SK-N-SH (cell line): ENCODE measurements around the gene ATAD3B.
"Not testable (repeated sequence)": the region's sequence is repeated elsewhere in the genome, so short reads cannot be mapped to it uniquely, and the experiment has no call there.

Experiments used
- CTCF ChIP-seq: fragments of 200-600 bp; sonication (generic); IDR thresholded peaks from 2 replicates; pipeline ENCODE4 v1.6.1; 2017; ENCODE audit warnings: antibody characterized with exemption, mild to moderate bottlenecking, moderate library complexity
- SIN3A ChIP-seq: IDR thresholded peaks from 2 replicates; pipeline ENCODE4 v1.6.1; 2012; ENCODE audit warnings: low read depth, mild to moderate bottlenecking, low read length, moderate library complexity, borderline replicate concordance

- TF ChIP-seq CTCF, SIN3A: not testable (repeated sequence)
Measured at GRCh38 chr1:1522536-1522935, 51.0 kb downstream of the ATAD3B start.
